GM19455 (cell line): ENCODE data around the gene SLC1A1.

Experiments used
- ATAC-seq: cut with Tn5 transposase; IDR thresholded peaks from one replicate; pipeline ENCODE4 v1.9.1; 2021; ENCODE audit not compliant: unreplicated experiment

SLC1A1 gene

DNA sequence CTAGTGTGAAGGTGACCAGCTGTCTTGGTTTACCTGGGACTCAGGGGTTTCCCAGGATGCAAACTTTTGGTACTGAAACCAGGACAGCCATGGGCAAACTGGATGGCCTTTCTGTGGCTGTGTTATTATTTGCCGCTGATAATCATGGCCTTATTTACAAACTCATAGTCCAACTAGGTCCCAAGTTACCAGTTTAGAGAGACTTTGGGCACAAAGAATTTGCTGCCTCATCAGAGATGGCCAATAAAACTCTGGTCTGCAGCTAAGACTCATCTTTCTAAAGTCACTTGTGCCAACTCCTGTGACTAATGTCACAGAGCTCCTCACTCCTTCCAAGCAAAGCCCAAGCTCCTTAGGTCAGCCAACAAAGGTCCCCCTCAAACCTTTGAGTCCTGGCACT is 124.4 kb downstream of the SLC1A1 start:
- no peak for ATAC-seq

DNA sequence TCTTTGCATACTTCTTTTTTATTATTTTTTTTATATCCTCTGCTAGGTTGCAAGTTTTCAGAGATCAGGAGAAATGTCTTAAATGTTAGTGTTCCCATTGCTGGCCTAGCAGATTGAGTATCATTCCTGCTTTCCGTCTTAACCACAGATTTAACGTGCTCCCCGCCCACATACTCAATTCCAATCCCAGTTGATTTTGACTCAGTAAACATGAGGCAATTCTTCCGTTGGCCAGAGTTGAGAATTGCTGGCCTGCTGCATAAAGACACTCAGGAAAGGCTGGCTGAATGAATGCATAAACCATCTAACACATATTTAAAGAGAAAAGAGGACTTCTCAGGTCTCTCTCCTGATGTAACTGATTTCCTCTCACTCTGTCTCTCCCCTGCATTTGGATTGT is 125.0 kb downstream of the SLC1A1 start:
- no peak for ATAC-seq

DNA sequence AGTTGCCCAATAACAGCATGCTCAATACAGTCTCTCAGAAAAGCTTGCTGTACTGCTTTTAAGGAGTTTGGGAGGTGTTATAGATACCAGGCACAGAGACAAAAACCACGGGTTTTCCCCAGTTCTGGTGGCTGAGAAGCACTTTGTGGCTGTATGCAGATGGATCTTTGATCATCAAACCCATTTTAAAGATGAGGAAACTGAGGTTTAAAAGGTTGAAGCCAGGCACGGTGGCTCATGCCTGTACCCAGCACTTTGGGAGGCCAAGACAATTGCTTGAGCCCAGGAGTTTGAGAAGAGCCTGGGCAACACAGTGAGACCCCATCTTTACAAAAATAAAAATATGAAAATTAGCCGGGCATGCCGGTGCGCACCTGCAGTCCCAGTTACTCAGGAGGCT is 125.5 kb downstream of the SLC1A1 start:
- ATAC-seq: no peak

DNA sequence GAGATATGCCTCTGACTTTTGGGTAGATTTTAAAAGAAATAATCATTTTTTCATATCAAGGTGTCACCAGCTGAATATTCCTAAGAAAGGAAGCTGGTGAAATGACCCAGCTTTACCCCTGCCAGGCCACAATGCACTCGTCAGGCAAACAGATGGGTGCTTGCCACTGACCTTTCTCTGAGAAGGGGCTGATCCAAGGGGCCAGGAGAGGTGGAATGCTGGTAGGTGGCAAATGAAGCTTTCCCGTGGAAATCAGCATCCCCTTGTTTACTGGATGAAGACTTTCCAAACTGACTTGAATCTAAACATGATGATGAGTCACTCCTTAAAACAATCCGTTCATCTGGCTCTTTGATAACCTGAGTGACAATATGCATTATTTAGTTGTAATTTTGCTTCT is 127.5 kb downstream of the SLC1A1 start:
- ATAC-seq: no peak

DNA sequence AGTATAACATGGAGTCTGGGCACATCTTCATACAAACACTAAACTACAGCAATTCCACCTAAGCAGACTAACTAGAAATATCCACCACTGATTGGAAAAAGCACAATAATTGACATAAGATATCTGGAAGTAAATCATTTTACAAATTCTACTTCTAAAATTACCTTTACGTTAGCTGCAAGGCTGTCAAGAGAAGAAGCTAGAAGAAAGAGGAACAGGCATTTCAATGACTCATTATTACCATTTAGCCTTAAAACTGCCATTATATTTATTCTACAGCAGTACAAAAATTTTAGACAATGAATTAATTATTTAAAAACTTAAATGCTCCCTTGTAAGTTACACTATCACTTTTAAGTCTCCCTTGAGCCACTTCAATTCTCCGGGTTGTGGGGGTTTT is 128.4 kb downstream of the SLC1A1 start:
- ATAC-seq: no peak

DNA sequence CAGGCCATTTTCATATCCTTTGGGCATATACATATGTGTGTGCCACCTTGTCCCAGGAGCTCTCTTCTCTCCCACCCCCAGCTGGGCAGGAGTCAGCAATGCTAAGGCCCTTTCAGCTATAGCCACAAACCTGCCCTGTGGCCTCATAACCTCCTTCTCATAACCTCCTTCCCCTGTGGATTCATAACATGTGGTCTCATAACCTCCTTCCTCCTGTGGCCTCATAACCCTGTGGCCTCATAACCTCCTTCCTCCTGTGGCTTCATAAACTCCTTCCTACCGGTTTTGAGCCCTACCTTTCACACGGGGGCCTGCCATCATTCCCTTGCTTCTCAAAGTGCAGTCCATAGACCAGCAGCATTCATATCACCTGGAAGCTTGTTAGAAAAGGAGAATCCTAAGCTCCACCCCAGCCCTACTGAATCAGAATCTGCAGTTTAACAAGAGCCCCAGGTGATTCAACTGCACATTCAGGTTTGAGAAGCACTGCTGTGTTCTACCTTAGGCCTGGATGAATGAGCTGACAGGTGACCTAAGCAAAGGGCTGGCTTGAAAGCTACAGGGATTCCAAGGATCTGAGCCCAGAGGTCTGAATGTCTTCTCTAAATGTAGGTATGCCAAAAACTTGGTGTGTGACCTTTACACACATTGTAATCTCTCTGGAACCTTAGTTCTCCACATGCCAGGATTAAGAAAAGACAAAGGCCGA is 129.9 kb downstream of the SLC1A1 start:
- ATAC-seq: no peak

DNA sequence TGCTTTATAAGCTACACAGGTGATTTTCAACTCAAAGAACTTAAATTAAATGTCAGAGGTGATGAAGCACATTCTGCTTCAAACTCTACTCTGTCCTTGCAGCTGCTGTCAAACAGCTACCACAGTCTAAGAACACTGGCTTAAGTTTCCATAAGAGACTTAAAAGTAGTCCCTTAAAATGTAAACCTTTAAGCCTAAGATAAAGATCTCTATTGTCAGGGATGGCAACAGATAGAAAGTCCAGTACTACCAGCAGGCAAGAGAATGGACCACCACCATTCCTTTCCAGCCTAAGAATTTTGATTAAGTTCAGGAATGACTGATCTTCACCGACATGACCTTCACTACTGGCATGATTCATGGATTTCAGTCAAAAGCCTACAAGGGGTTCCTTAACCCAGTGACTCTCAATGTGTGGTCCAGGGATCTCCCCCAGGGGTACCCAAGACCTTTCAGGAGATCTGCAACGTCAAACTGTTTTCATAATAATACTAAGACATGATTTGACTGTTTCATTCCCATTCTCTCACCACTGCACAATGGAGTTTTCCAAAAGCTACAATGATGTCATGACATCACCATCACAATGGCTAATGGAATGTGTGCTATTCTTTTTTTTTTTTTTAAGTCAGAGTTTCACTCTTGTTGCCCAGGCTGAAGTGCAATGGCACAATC is 130.8 kb downstream of the SLC1A1 start:
- ATAC-seq: no peak

DNA sequence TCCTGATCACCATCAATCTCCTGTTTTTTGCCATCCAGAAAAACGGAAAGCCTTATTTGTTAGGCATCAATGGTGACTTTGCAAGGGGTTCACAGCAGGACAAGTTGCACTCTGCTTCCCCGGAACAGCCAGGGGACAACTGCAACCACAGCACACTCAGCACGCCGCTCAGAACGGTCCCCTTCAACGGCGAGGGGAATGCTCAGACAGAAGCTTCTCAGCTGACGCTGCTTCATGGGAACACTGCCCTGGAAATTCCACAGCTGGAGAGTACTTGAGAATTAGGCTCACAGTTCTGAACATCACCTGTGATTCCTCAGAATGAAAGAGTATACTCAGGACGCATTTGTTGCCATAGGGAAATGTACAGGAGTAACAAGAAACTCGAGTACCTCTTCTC is 131.7 kb downstream of the SLC1A1 start:
- ATAC-seq: no peak

DNA sequence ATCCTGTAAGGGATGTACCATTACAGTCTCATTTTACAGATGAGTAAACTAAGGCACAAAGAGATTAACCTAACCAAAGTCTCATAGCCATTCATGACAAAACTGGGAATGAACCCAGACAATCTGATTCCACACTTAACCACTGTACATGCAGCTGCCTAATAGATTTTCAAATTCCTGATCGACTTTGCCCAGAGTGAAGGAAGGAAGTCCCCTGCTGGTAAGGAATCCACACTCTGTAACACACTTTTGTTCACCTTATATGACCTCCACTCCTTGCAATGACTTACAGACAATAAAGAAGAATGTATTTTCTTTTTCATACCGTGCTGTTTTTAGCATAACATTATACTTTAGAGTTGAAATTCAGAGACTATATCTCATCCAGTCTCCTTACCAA is 140.6 kb downstream of the SLC1A1 start:
- no peak for ATAC-seq
